ENCODE results near the gene CHD6. TPM values are rescaled to one million over a fixed set of nuclear protein-coding genes. Genes with fewer than 3 reads are reported as not detected.
A peak's percentile ranks its signal among the peaks of the same experiment; 100 is the strongest.

Gene CHD6
- total RNA-seq, 1 donor from 2014 or later = 47.7 TPM

DNA sequence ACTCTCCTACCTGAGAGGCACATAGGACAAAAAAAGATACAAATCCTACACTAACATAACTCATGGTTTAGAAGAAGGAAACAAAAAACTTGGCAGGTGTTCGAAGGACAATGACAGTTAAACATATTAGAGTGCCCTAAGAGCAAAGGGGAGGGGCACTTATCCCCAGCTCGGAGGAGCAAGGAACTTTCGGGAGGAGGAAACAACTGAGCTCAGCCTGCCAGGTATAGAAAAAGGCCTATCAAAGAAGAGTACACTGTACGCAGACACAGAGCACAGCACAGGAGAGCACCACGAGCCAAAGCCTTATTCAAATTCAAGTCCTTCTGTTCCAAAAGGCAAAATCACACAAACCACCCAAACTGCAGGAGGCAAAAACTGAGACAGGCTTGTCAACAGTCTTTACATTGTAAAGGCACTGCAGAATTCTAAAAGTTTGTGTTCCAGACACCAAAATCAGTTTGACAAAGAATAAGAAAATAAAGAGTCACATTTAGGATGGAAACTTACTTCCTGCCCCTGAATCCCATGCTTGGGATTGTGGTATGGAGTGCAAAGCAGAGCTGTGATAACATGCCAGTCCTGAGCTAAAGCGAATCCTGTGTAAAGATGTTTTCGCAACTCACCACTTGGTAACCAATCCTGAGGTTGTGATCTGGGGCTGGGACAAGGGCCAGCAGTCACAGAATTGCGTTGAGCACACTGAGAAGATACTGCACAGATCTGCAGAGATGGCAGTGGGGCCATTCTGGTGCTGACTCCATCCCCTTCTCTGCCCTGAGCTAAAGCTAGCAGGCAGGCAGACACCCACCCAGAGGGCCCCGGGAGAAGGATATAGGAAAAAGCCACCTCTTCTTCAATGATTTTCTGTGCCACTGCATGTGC lies 108.6 kb downstream of the CHD6 start:
- peak; percentile 59 for DNase-seq (ENCODE audit: low spot score)

DNA sequence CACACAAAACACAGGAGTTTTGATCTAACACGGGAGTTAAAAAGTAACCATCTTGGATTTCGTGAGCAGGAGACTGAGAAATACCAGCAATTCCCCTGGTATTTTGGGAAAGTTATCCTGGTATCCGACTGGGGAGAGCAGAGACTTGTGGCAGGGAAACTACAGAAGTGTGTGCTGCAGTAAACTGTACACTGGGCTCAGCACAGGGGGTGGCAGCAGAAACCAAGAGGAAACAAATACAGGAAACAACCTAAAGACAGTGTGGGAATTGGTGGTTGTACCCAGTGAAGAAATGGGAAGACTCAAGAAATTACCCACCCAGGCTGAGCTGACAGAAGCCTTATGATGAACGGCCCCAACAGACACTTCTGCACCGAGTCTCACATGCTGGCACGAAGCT lies 109.8 kb downstream of the CHD6 start:
- no peak for DNase-seq (ENCODE audit: low spot score)

DNA sequence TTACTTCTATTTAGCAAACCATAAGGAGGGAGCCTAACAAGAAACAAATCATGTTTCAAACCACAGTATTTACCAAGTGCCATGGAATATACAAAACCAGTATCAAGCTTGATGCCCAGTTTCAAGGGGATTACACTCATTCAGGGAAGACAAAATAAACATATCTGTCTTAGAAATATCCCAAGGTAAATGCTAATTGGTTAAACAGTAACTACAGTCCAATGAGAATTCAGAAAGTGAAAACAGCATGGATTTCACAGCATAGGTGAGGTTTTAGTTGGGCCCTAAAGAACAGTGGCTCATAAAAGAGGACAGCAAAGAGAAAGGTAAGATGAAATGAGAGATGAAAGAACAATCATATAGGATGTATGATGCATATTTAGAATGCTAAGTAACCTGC lies 110.3 kb downstream of the CHD6 start:
- DNase-seq (ENCODE audit: low spot score) = no peak

- no peak for DNase-seq (ENCODE audit: low spot score)
These were observed 110.7 kb downstream of the CHD6 start for GRCh38 chr20:41507436-41507835.

DNA sequence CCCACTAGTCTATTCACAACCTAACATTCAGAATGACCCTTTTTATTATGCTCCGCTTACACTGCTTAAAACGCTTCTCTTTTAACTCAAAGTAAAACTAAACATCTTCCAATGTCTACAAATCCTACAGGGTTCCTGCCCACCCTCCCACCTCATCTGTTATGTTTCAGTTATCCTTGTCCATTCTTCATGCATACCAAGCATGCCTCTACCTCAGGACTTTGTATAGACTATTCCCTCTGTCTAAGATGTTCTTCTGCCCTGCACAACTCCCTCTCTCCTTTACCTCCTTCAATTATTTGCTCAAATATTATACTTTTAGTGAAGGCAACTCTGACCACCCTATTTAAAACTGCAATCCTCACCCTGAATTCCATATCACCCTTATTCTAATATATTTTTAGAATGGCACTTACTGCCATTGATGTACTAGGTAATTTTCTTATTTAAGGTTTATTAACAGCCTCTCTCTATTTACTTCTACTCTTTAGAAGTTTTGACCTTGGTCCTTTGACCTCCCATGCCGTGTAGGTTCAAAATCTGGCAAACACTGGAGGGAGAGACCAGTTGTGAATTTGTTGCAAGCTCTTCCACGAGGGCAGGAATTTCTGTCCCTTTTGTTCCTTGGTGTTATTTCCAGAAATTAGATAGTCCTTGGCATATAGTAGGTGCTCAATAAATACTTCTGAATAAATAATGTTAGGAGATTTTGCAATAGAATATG lies 111.8 kb downstream of the CHD6 start:
- no peak for DNase-seq (ENCODE audit: low spot score)

- no peak for DNase-seq (ENCODE audit: low spot score)
These were observed 113.0 kb downstream of the CHD6 start for GRCh38 chr20:41505184-41505583.

- DNase-seq (ENCODE audit: low spot score) = no peak
These were observed 116.8 kb downstream of the CHD6 start for GRCh38 chr20:41501376-41501775.

DNA sequence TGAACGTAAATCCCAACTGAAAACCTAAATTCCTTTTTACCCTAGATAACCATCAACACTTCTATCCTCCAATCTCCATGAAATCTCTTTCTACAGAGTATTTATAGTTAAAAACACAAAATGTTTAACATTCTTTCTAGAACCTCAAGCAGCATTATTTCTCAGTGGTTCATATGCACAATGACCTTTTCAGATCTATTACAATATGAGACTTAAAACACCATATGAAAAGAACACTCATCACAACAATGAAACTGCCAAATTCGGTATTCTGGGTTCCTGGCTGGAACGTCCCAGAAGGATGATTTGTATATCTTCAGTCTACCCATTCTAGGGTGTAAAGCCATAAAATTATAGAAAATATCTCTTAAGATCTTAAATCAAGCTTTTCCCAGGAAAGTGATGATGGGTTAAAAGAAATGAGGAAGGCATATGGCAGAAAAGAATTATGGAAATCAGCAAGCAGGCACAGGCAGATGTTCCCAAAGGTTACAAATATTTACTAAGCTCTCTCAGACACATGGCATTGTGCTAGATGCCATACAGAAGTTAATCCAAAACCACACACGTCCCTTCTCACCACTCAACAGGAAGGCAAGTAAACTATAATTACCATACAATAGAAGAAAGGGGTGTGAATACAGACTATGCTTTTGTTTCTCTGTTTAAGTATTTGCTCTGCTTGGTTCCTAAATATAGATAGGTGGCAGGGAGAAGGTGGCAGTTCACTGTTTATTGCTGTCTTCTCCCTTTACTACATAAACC lies 118.0 kb downstream of the CHD6 start:
- DNase-seq (ENCODE audit: low spot score) = no peak

DNA sequence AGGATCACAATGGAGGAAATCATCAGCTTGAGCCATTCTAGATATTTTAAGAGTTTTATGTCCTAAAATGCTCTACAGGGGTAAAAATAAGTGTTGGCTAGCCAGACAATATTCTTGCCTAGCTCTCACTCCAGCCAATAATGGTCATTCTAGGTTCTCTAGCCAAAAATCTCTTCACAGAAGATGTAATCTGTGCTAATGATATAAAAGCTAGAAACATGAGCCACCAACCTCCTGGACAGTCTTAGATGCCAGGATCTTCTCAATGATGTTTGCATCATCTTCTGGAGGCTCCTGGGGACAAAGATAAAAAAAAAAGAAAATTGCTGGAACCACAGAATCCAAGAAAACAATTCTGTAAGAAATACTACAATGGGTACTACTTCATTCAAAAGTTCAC lies 119.1 kb downstream of the CHD6 start:
- no peak for DNase-seq (ENCODE audit: low spot score)

DNA sequence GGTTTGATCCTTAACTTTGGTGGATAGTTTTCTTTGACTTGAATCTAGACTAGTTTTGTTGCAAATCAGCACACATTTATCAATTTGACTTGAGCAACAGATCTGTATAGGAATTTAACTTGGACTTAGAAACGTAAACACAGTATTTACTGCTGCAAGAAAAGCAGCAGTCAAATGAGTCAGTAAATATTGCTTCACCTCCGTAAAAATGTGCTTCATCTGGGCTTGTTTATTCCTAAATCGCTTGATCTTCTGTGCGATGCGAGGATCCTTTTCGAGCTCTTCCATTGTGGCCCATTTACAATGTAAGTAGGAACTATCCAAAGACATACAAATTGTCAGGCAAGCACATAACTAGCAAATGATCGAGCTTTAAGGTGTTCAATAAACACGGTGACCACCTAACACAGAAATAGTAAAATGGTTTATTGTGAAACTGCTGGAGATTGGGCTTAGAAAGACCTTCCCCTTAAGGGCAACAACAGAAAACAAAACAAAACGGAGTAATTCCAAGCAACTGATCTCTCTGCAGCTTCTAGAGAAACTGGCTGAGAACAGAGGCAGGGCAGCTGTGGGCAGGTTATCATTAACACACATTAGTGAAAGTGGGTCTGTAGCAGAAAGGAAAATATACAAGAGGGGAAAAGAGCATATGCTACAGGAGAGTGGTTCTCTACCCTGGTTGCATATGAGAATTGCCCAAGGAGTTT lies 120.8 kb downstream of the CHD6 start:
- no peak for DNase-seq (ENCODE audit: low spot score)

GRCh38 chr20:41494451-41494850 lies 123.7 kb downstream of the CHD6 start:
- DNase-seq (ENCODE audit: low spot score) = no peak

DNA sequence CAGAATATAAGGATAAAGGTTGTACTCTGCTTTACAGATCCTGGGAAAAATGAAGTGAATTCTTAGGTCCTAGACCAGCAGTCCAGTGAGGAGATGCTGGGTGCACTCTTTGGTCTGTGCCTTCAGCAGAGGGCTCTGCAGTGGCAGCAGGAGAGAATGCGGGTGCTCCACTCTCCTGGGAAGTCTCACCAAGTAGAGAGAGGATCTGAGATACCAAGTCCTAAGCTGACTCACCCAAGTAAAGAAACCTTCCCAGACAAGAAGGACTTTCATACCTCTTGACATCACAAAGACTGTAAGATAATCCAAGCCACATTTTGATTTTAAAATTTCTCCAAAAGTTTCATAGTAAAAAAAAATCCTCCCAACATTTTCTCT lies 134.6 kb downstream of the CHD6 start:
- DNase-seq (ENCODE audit: low spot score) = no peak

DNA sequence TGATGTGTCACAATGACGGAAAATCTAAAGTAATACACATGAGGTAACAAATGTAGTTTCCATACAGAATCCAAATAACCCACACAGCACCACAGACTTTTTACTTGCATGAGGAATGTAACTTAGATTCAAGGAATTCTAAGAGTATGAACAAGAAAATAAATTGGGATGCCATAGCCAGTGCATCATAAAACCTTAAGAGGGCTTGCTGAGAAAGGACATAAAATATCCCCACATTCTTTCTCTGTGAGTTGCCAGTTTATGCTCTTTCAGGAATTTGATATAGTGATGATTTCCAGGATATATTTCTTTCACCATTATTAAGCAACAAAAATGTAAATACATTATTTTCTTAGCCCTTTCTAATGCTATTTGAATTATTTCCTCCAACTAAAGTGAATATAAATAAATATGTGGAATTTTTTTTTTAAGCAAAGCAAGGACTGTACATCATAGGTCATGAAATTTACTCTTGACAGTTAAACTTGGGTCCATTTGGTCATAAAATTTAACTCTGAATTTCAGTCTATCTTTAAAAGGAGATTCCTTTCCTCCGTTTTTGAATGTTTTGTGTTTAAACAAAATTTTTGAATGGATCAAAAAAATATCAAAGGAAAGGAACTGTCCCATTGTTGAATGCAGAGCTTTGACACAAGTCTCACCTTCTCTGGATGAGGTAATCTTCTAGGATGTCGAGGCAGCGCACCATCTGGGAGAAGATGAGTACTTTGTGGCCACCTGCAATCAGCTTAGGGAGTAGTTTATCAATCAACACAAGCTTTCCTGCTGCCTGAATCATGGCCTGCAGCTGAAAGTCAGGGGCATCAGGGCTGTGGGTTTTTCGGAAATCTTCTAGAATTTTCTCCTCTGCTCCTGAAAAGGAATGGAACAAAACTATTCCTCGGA lies 135.3 kb downstream of the CHD6 start:
- no peak for DNase-seq (ENCODE audit: low spot score)

DNA sequence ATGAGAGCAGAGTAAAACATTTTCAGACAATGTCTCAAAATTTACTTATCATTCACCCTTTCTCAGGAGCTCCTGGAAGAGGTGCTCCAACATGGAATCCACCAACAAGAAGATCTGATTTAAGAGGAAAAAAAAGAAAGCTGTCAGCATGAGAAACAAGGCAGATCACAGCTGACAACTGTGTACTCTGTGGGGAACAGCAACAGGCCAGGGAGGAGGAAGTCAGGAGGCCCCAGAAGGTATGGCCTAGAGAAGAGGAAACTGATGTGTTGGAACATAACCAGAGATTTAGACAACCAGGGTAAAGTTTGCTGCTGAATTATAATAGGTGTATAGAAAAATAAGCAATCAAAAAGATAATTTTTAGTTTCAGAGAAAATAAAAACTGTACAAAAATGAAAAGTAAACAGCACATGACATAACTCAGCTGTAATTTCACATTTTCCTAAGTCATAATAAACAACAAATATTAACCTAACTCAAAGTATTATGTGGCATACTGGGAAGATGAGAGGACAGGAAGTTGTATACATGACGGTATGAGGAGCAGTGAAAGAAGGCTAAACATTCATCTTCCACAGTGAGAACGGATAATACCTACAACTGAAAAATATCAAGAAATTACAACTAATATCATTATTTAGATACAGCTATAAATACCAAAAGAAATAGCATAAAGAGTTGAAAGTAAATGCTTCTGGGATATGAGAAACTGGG lies 138.0 kb downstream of the CHD6 start:
- no peak for DNase-seq (ENCODE audit: low spot score)

GRCh38 chr20:41479113-41479512 lies 139.1 kb downstream of the CHD6 start:
- no peak for DNase-seq (ENCODE audit: low spot score)

DNA sequence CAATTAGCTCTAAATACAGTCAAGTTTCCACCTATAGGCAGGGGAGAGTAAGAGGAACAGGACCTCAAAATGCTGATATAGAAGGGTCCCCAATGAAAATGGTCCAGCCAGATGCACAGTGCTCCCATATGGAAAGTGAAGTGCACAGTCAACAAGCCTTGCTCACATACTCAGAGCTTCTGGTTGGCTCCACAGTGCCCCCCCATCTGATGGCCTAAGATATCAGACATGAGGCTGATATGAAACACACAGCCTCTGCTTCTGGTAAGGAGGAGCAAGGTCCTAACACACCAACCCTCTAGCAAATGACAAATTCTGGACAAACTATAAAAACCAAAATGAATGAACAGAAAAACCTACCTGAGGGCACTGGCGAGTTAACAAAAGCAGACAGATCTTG lies 140.2 kb downstream of the CHD6 start:
- DNase-seq (ENCODE audit: low spot score) = no peak

DNA sequence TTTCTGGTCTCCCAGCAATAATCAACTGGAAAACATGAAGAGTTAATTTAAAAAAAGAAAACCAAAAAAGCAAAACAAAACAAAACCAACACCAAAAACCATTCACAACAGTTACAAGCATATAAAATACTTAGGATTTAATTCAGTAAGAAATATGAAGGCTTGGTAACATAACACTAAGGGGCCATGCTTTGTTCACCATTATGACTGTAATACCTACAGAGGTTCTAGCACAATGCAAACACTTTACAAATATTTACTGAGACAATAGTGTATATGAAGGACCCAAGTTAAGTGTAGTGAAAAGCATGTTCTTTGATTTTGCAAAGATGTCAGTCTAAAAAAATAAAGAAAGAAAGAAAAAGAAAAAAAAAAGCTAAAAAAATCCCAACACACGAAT lies 141.7 kb downstream of the CHD6 start:
- no peak for DNase-seq (ENCODE audit: low spot score)

- no peak for DNase-seq (ENCODE audit: low spot score)
These were observed 142.2 kb downstream of the CHD6 start for GRCh38 chr20:41476013-41476441.

DNA sequence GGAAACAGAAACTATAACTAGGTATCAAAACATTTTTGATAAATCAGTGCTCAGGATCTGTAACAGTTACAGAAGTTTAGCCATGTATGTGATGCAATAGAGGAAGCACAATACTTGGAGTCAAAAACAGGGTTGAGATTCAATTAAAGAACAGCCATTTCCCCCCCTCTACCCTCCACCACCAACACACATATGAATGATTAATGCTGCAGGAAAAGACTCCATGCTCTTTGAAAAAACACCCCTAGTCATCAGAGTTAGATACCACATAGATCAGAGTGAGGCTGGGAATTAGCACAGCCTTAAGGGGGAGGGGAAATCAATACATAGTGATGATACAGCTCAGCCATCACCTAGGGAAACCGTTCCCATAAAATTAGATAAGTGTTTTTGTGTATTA lies 142.7 kb downstream of the CHD6 start:
- DNase-seq (ENCODE audit: low spot score) = no peak

Data from mucosa of gallbladder (tissue), 1 donor.